GM12878 (cell line): ENCODE data around the gene PSMD3.
"Not testable (repeated sequence)": the region's sequence is repeated elsewhere in the genome, so short reads cannot be mapped to it uniquely, and the experiment has no call there.

Experiments used
- CBFB ChIP-seq: IDR thresholded peaks from 2 replicates; pipeline ENCODE4 v1.6.1; 2016; ENCODE audit warnings: antibody characterized with exemption, low read depth
- EZH2 ChIP-seq: IDR thresholded peaks from 2 replicates; pipeline ENCODE4 v1.6.1; 2012; ENCODE audit warnings: low read depth, mild to moderate bottlenecking, control low read depth, inconsistent platforms, low read length, borderline replicate concordance; ENCODE audit not compliant: control insufficient read depth
- POLR2A ChIP-seq: IDR thresholded peaks from 2 replicates; pipeline ENCODE4 v1.6.1; 2011; ENCODE audit warnings: low read depth, mild to moderate bottlenecking, low read length
- POLR2AphosphoS5 ChIP-seq: IDR thresholded peaks from 2 replicates; pipeline ENCODE4 v1.6.1; 2011; ENCODE audit warnings: mild to moderate bottlenecking, low read length, inconsistent platforms
- RAD21 ChIP-seq: IDR thresholded peaks from 2 replicates; pipeline ENCODE4 v1.6.1; 2011; ENCODE audit warnings: mild to moderate bottlenecking, low read depth, low read length, moderate library complexity; ENCODE audit not compliant: insufficient read depth
- RFX5 ChIP-seq: IDR thresholded peaks from 2 replicates; pipeline ENCODE4 v1.6.1; 2011; ENCODE audit warnings: low read depth, low read length, improper control_type of control experiment
- SP1 ChIP-seq: IDR thresholded peaks from one replicate; pipeline ENCODE4 v1.6.1; 2011; ENCODE audit warnings: low read depth, low read length
- ZZZ3 ChIP-seq: IDR thresholded peaks from 2 replicates; pipeline ENCODE4 v1.6.1; 2011; ENCODE audit warnings: low read depth; ENCODE audit not compliant: control insufficient read depth, insufficient read length
- TF ChIP-seq, protein P1 (sequence below): IDR thresholded peaks from 2 replicates; pipeline ENCODE4 v1.6.1; 2012; ENCODE audit warnings: low read depth, low read length, improper control_type of control experiment
- TF ChIP-seq, protein P2 (sequence below), 3 experiments: IDR thresholded peaks in 2 of 3; conservative IDR thresholded peaks in 1 of 3; 2 replicates each; pipeline ENCODE4 v1.5.1; 2011; ENCODE audit warnings: low read depth in 3 of 3, low read length in 3 of 3, mild to moderate bottlenecking in 3 of 3, control low read depth in 2 of 3, moderate library complexity in 2 of 3, inconsistent platforms in 1 of 3, mixed read lengths in 1 of 3; ENCODE audit not compliant: control insufficient read depth in 2 of 3, insufficient read depth in 1 of 3; ENCODE audit errors: extremely low read depth in 1 of 3
- TF ChIP-seq, protein P3 (sequence below): fragments of 450-650 bp; IDR thresholded peaks from 2 replicates; pipeline ENCODE4 v1.6.1; 2017; ENCODE audit warnings: mild to moderate bottlenecking
- TF ChIP-seq, protein P4 (sequence below): fragments of 450-650 bp; IDR thresholded peaks from 2 replicates; pipeline ENCODE4 v1.6.1; 2018; ENCODE audit warnings: borderline replicate concordance, mild to moderate bottlenecking; ENCODE audit not compliant: partially characterized antibody

DNA sequence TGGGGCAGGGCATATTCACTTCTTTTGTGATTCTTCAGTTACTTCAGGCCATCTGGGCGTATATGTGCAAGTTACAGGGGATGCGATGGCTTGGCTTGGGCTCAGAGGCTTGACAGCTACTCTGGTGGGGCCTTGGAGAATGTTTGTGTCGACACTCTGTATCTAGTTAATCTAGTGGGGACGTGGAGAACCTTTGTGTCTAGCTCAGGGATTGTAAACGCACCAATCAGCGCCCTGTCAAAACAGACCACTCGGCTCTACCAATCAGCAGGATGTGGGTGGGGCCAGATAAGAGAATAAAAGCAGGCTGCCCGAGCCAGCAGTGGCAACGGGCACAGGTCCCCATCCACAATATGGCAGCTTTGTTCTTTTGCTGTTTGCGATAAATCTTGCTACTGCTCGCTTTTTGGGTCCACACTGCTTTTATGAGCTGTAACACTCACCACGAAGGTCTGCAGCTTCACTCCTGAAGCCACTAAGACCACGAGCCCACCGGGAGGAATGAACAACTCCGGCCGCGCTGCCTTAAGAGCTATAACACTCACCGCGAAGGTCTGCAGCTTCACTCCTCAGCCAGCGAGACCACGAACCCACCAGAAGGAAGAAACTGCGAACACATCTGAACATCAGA, 31.5 kb downstream of the PSMD3 start:
- TF ChIP-seq EZH2, POLR2AphosphoS5, POLR2A, SP1, ZZZ3, CBFB, RAD21, RFX5: not testable (repeated sequence)
- TF ChIP-seq, protein P1, sequence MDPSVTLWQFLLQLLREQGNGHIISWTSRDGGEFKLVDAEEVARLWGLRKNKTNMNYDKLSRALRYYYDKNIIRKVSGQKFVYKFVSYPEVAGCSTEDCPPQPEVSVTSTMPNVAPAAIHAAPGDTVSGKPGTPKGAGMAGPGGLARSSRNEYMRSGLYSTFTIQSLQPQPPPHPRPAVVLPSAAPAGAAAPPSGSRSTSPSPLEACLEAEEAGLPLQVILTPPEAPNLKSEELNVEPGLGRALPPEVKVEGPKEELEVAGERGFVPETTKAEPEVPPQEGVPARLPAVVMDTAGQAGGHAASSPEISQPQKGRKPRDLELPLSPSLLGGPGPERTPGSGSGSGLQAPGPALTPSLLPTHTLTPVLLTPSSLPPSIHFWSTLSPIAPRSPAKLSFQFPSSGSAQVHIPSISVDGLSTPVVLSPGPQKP = not testable (repeated sequence)
- TF ChIP-seq, protein P2, sequence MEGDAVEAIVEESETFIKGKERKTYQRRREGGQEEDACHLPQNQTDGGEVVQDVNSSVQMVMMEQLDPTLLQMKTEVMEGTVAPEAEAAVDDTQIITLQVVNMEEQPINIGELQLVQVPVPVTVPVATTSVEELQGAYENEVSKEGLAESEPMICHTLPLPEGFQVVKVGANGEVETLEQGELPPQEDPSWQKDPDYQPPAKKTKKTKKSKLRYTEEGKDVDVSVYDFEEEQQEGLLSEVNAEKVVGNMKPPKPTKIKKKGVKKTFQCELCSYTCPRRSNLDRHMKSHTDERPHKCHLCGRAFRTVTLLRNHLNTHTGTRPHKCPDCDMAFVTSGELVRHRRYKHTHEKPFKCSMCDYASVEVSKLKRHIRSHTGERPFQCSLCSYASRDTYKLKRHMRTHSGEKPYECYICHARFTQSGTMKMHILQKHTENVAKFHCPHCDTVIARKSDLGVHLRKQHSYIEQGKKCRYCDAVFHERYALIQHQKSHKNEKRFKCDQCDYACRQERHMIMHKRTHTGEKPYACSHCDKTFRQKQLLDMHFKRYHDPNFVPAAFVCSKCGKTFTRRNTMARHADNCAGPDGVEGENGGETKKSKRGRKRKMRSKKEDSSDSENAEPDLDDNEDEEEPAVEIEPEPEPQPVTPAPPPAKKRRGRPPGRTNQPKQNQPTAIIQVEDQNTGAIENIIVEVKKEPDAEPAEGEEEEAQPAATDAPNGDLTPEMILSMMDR (IDR thresholded peaks at IDR 0.05 in 2 of 3, conservative IDR thresholded peaks at IDR 0.05 in 1 of 3; ENCODE audit: control insufficient read depth in 2 of 3, extremely low read depth in 1 of 3, insufficient read depth in 1 of 3, low read depth in 3 of 3, low read length in 3 of 3) = not testable (repeated sequence)
- TF ChIP-seq, protein P3, sequence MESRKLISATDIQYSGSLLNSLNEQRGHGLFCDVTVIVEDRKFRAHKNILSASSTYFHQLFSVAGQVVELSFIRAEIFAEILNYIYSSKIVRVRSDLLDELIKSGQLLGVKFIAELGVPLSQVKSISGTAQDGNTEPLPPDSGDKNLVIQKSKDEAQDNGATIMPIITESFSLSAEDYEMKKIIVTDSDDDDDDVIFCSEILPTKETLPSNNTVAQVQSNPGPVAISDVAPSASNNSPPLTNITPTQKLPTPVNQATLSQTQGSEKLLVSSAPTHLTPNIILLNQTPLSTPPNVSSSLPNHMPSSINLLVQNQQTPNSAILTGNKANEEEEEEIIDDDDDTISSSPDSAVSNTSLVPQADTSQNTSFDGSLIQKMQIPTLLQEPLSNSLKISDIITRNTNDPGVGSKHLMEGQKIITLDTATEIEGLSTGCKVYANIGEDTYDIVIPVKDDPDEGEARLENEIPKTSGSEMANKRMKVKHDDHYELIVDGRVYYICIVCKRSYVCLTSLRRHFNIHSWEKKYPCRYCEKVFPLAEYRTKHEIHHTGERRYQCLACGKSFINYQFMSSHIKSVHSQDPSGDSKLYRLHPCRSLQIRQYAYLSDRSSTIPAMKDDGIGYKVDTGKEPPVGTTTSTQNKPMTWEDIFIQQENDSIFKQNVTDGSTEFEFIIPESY = not testable (repeated sequence)
- TF ChIP-seq, protein P4, sequence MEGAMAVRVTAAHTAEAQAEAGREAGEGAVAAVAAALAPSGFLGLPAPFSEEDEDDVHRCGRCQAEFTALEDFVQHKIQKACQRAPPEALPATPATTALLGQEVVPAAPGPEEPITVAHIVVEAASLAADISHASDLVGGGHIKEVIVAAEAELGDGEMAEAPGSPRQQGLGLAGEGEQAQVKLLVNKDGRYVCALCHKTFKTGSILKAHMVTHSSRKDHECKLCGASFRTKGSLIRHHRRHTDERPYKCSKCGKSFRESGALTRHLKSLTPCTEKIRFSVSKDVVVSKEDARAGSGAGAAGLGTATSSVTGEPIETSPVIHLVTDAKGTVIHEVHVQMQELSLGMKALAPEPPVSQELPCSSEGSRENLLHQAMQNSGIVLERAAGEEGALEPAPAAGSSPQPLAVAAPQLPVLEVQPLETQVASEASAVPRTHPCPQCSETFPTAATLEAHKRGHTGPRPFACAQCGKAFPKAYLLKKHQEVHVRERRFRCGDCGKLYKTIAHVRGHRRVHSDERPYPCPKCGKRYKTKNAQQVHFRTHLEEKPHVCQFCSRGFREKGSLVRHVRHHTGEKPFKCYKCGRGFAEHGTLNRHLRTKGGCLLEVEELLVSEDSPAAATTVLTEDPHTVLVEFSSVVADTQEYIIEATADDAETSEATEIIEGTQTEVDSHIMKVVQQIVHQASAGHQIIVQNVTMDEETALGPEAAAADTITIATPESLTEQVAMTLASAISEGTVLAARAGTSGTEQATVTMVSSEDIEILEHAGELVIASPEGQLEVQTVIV = not testable (repeated sequence)
